ENCODE data around the gene MPZL1. TPM values are rescaled to one million over a fixed set of nuclear protein-coding genes. Genes with fewer than 3 reads are reported as not detected.

Gene MPZL1
- total RNA-seq, 2 experiments from 2014 or later, result 1.2 to 1.5 TPM

GRCh38 chr1:167750641-167751040 is 28.9 kb downstream of the MPZL1 start:
- no peak overlapping the region for H3K27ac Mint-ChIP-seq
- no peak for ATAC-seq (ENCODE audit: poor library complexity)
- no peak overlapping the region for H3K4me3 Mint-ChIP-seq
- Histone ChIP-seq H3K9me3 (ENCODE audit: control insufficient read depth in 1 of 2, insufficient read depth in 1 of 2, low read length in 2 of 2) (no peaks in the 10 kb centered on the region), H3K27me3 (ENCODE audit: control insufficient read depth in 1 of 2, insufficient read depth in 2 of 2, low read length in 2 of 2) (no peaks in the 10 kb centered on the region), H3K27ac (ENCODE audit: low read depth in 1 of 2, low read length in 2 of 2) (no peak overlapping the region), H3K4me1 (ENCODE audit: insufficient read depth, low read length) (no peaks in the 10 kb centered on the region), H3K4me3 (ENCODE audit: low read length) (no peak overlapping the region), H3K36me3 (ENCODE audit: insufficient read depth, low read length) (no peaks in the 10 kb centered on the region)
- intact Hi-C loops (cut with DNase I, micrococcal nuclease), result no loop called here
- H3K36me3 Mint-ChIP-seq (ENCODE audit: low read depth), result no peaks in the 10 kb centered on the region
- peaks cover 12% of the 10 kb centered on the region for H3K4me1 Mint-ChIP-seq (ENCODE audit: low read depth)
- no peaks in the 10 kb centered on the region for H3K27me3 Mint-ChIP-seq
- TF ChIP-seq CTCF (IDR thresholded peaks at IDR 0.05), result no peak
- CTCF ChIA-PET, result no interaction called here
- H3K9me3 Mint-ChIP-seq, result no peaks in the 10 kb centered on the region
- POLR2A ChIA-PET, result no interaction called here
- no peak for DNase-seq

- POLR2A ChIA-PET, result interaction anchor here (1.2 kb wide), 1 partner anchor 28 kb away, joined by 3 read pairs; no protein-coding TSS in a partner anchor
- intact Hi-C loops (cut with DNase I, micrococcal nuclease), result no loop called here
- no peak overlapping the region for H3K27ac ChIP-seq (ENCODE audit: low read depth in 1 of 2, low read length in 2 of 2)
These were observed 29.9 kb downstream of the MPZL1 start for GRCh38 chr1:167751676-167752075.

DNA sequence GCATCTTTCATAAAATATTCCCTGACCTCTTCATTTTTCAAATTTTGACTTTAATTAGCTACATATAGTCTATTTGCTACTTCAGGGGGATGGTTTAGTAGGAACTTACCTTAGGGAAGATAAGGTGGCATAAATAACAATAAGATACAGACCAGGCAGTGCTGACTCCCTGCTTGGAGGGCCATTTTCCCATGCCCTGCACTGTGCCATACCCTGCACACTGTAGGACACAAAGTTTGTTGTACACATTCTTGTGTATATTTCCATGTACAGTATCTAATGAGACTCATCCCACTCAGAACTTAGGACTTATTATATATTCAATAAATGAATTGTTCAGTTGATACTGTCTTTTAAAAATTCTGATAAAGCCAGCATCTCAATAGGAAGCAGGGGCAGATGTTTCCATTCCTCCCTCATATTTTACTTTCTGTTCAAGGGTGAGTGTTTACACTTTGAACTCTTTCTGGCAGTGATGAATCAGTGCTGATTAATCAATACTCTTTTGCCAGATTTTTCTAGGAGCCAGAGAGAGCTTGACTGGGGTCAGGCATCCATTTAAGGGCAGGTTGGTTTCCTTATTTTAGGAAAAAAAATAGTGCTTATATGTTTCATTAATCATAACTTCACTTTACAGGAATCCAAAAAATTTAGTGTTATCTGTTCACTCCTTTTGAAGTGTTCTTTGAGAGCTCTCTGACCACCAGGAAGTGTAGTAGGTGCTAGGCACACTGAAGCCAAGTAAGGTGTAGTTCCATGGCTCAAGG is 30.6 kb downstream of the MPZL1 start:
- H3K4me3 Mint-ChIP-seq, result no peak overlapping the region
- H3K27me3 ChIP-seq (ENCODE audit: control insufficient read depth in 1 of 2, insufficient read depth in 2 of 2, low read length in 2 of 2), result no peaks in the 10 kb centered on the region
- no peaks in the 10 kb centered on the region for H3K36me3 ChIP-seq (ENCODE audit: insufficient read depth, low read length)
- H3K27ac Mint-ChIP-seq, result no peak overlapping the region
- H3K27ac ChIP-seq (ENCODE audit: low read depth in 1 of 2, low read length in 2 of 2), result no peak overlapping the region
- intact Hi-C loops (cut with DNase I, micrococcal nuclease), result no loop called here
- ChIA-PET POLR2A (interaction anchor here (0.9 to 1.2 kb wide), 2 partner anchors 28 to 36 kb away, joined by 3 read pairs; no protein-coding TSS in a partner anchor), CTCF (no interaction called here)
- H3K36me3 Mint-ChIP-seq (ENCODE audit: low read depth), result no peaks in the 10 kb centered on the region
- no peak for DNase-seq
- no peaks in the 10 kb centered on the region for H3K27me3 Mint-ChIP-seq
- no peak for ATAC-seq (ENCODE audit: poor library complexity)
- H3K4me1 Mint-ChIP-seq (ENCODE audit: low read depth), result peaks cover 20% of the 10 kb centered on the region
- H3K9me3 Mint-ChIP-seq, result no peaks in the 10 kb centered on the region
- no peaks in the 10 kb centered on the region for H3K9me3 ChIP-seq (ENCODE audit: control insufficient read depth in 1 of 2, insufficient read depth in 1 of 2, low read length in 2 of 2)
- TF ChIP-seq CTCF (IDR thresholded peaks at IDR 0.05), result no peak
- no peaks in the 10 kb centered on the region for H3K4me1 ChIP-seq (ENCODE audit: insufficient read depth, low read length)
- H3K4me3 ChIP-seq (ENCODE audit: low read length), result no peak overlapping the region

More at GRCh38 chr1:167751676-167752075, 29.9 kb downstream of the MPZL1 start:
- Mint-ChIP-seq H3K9me3 (no peaks in the 10 kb centered on the region), H3K4me1 (ENCODE audit: low read depth) (peaks cover 14% of the 10 kb centered on the region), H3K27ac (no peak overlapping the region), H3K27me3 (no peaks in the 10 kb centered on the region), H3K36me3 (ENCODE audit: low read depth) (no peaks in the 10 kb centered on the region), H3K4me3 (no peak overlapping the region)
- H3K27me3 ChIP-seq (ENCODE audit: control insufficient read depth in 1 of 2, insufficient read depth in 2 of 2, low read length in 2 of 2), result no peaks in the 10 kb centered on the region
- ATAC-seq (ENCODE audit: poor library complexity) (no peak), DNase-seq (no peak)
- no peaks in the 10 kb centered on the region for H3K36me3 ChIP-seq (ENCODE audit: insufficient read depth, low read length)
- no peak for TF ChIP-seq CTCF (IDR thresholded peaks at IDR 0.05)
- no peaks in the 10 kb centered on the region for H3K4me1 ChIP-seq (ENCODE audit: insufficient read depth, low read length)
- CTCF ChIA-PET, result no interaction called here
- no peak overlapping the region for H3K4me3 ChIP-seq (ENCODE audit: low read length)
- H3K9me3 ChIP-seq (ENCODE audit: control insufficient read depth in 1 of 2, insufficient read depth in 1 of 2, low read length in 2 of 2), result no peaks in the 10 kb centered on the region
